HepG2 (cell line): Measurements from ENCODE around the gene OPN3.

Source experiments
- JUND ChIP-seq: sonication (generic); formaldehyde crosslinking; IDR thresholded peaks from 2 replicates; pipeline ENCODE4 v1.8.0; 2022; ENCODE audit warnings: mild to moderate bottlenecking, missing genetic modification reagents
- KDM5A ChIP-seq: fragments of 200-600 bp; sonication (generic); IDR thresholded peaks from 2 replicates; pipeline ENCODE4 v1.7.0; 2018; ENCODE audit warnings: antibody characterized with exemption, mild to moderate bottlenecking, low read length, borderline replicate concordance
- MATR3 ChIP-seq: sonication (generic); formaldehyde crosslinking; IDR thresholded peaks from 2 replicates; pipeline ENCODE4 v1.4.0; 2020; ENCODE audit warnings: missing genetic modification reagents
- MAZ ChIP-seq, 2 experiments: sonication (generic) in 1 of 2; formaldehyde crosslinking in 1 of 2; IDR thresholded peaks; 2 replicates each; pipeline versions ENCODE4 v1.5.0 to v1.6.1; 2012 to 2020; ENCODE audit warnings: low read depth in 2 of 2, mild to moderate bottlenecking in 2 of 2, borderline replicate concordance in 1 of 2, improper control_type of control experiment in 1 of 2, low read length in 1 of 2, missing genetic modification reagents in 1 of 2, moderate library complexity in 1 of 2
- PAF1 ChIP-seq: IDR thresholded peaks from 2 replicates; pipeline ENCODE4 v1.6.1; 2016; ENCODE audit warnings: missing genetic modification reagents, missing compliant biosample characterization
- POLR2A ChIP-seq, 2 experiments: IDR thresholded peaks; 2 replicates each; pipeline ENCODE4 v1.6.1; 2011; ENCODE audit warnings: low read depth in 2 of 2, low read length in 2 of 2, mild to moderate bottlenecking in 1 of 2, moderate library complexity in 1 of 2; ENCODE audit not compliant: insufficient read depth in 1 of 2
- RXRA ChIP-seq: sonication (generic); formaldehyde crosslinking; IDR thresholded peaks from 2 replicates; pipeline ENCODE4 v1.5.1; 2020; ENCODE audit warnings: missing genetic modification reagents
- SMAD3 ChIP-seq: sonication (generic); formaldehyde crosslinking; IDR thresholded peaks from 2 replicates; pipeline ENCODE4 v1.4.0; 2020; ENCODE audit warnings: missing genetic modification reagents
- SRSF1 ChIP-seq: fragments of 200-400 bp; formaldehyde crosslinking; optimal IDR thresholded peaks from 2 replicates; pipeline ENCODE3; 2017; ENCODE audit warnings: mild to moderate bottlenecking, low read depth, low read length, moderate library complexity
- ZNF562 ChIP-seq: sonication (generic); formaldehyde crosslinking; IDR thresholded peaks from 2 replicates; pipeline ENCODE4 v1.8.0; 2022; ENCODE audit warnings: missing genetic modification reagents, borderline replicate concordance
- TF ChIP-seq, protein P1 (sequence below): sonication (generic); formaldehyde crosslinking; IDR thresholded peaks from 2 replicates; pipeline ENCODE4 v1.4.0; 2020; ENCODE audit warnings: missing genetic modification reagents, borderline replicate concordance
- TF ChIP-seq, protein P2 (sequence below): sonication (generic); formaldehyde crosslinking; IDR thresholded peaks from 2 replicates; pipeline ENCODE4 v1.5.0; 2020; ENCODE audit warnings: mild to moderate bottlenecking, missing genetic modification reagents, moderate library complexity

DNA sequence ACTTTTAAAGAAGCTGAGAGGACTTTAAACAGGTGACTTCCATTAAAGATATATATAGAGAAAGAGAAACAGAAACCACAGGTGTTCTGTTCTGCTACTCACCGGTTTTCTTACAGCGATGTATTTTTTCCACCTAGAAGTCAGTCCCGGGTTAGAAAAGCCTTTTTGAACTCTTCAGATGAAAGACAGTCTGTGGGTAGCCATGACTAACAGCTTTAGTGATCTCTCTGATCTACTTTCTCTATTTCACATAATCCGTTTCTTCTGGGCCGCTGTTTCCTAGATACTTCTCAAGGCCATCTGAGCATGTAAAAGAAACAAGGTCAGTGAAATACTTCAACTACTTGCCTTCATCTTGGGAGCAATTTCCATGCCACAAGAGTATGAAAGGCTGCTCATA is 37.0 kb upstream of the OPN3 start:
- TF ChIP-seq, protein P1, sequence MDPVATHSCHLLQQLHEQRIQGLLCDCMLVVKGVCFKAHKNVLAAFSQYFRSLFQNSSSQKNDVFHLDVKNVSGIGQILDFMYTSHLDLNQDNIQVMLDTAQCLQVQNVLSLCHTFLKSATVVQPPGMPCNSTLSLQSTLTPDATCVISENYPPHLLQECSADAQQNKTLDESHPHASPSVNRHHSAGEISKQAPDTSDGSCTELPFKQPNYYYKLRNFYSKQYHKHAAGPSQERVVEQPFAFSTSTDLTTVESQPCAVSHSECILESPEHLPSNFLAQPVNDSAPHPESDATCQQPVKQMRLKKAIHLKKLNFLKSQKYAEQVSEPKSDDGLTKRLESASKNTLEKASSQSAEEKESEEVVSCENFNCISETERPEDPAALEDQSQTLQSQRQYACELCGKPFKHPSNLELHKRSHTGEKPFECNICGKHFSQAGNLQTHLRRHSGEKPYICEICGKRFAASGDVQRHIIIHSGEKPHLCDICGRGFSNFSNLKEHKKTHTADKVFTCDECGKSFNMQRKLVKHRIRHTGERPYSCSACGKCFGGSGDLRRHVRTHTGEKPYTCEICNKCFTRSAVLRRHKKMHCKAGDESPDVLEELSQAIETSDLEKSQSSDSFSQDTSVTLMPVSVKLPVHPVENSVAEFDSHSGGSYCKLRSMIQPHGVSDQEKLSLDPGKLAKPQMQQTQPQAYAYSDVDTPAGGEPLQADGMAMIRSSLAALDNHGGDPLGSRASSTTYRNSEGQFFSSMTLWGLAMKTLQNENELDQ (CRISPR knock-in tag) = no peak
- TF ChIP-seq, protein P2, sequence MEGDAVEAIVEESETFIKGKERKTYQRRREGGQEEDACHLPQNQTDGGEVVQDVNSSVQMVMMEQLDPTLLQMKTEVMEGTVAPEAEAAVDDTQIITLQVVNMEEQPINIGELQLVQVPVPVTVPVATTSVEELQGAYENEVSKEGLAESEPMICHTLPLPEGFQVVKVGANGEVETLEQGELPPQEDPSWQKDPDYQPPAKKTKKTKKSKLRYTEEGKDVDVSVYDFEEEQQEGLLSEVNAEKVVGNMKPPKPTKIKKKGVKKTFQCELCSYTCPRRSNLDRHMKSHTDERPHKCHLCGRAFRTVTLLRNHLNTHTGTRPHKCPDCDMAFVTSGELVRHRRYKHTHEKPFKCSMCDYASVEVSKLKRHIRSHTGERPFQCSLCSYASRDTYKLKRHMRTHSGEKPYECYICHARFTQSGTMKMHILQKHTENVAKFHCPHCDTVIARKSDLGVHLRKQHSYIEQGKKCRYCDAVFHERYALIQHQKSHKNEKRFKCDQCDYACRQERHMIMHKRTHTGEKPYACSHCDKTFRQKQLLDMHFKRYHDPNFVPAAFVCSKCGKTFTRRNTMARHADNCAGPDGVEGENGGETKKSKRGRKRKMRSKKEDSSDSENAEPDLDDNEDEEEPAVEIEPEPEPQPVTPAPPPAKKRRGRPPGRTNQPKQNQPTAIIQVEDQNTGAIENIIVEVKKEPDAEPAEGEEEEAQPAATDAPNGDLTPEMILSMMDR (CRISPR knock-in tag) = no peak
- TF ChIP-seq ZNF562 = no peak
- TF ChIP-seq KDM5A = no peak
- TF ChIP-seq RXRA (CRISPR knock-in tag) = no peak
- no peak for TF ChIP-seq MAZ (IDR thresholded peaks at IDR 0.05; ENCODE audit: borderline replicate concordance, low read depth, low read length)
- TF ChIP-seq MAZ (CRISPR knock-in tag; IDR thresholded peaks at IDR 0.05; ENCODE audit: low read depth) = no peak
- no peak for TF ChIP-seq PAF1 (CRISPR knock-in tag)
- no peak for TF ChIP-seq SRSF1
- no peak for TF ChIP-seq SMAD3 (CRISPR knock-in tag)
- TF ChIP-seq MATR3 (CRISPR knock-in tag) = no peak
- TF ChIP-seq POLR2A (IDR thresholded peaks at IDR 0.05; ENCODE audit: insufficient read depth in 1 of 2, low read depth in 2 of 2, low read length in 2 of 2) = no peak
- TF ChIP-seq JUND (CRISPR knock-in tag) = no peak
